ENCODE data around the gene LRRC31. TPM values are rescaled to one million over a fixed set of nuclear protein-coding genes. Genes with fewer than 3 reads are reported as not detected.

The LRRC31 gene
- total RNA-seq, 2 experiments from 2014 or later: not detected

DNA sequence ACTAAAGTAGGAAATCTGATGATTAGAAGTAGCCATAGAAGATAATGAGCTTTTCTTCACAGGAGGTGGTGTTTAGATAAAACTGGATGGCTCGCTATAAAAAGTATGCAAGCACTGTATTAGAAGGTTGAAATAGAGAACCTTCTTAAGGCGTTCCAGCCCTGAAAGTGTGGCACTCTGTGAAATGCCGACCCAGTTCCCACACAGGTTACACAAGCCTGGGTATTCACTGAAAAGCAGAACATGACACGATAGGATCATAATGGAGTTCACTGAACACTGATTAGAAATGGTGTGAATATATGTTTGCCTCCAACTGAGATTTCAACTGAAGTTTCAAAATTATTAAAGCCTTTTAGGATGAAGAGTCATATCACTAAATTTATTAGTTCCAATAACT is 42.0 kb downstream of the LRRC31 start:
- H3K9me3 Mint-ChIP-seq (ENCODE audit: insufficient read depth): no peaks in the 10 kb centered on the region
- H3K4me1 Mint-ChIP-seq (ENCODE audit: low read depth): peaks cover 10% of the 10 kb centered on the region
- no peak overlapping the region for H3K4me3 Mint-ChIP-seq
- POLR2A ChIA-PET: interaction anchor here (1.5 kb wide), 1 partner anchor 15 kb away, joined by 3 read pairs; the partner anchor contains the start of genes LRRC34 and LRRIQ4
- peaks cover 4% of the 10 kb centered on the region for H3K27me3 Mint-ChIP-seq (ENCODE audit: low read depth)
- CTCF ChIA-PET: no interaction called here
- ATAC-seq (no peak), DNase-seq (no peak)
- no peaks in the 10 kb centered on the region for H3K36me3 Mint-ChIP-seq (ENCODE audit: low read depth)
- no peak overlapping the region for H3K27ac Mint-ChIP-seq

DNA sequence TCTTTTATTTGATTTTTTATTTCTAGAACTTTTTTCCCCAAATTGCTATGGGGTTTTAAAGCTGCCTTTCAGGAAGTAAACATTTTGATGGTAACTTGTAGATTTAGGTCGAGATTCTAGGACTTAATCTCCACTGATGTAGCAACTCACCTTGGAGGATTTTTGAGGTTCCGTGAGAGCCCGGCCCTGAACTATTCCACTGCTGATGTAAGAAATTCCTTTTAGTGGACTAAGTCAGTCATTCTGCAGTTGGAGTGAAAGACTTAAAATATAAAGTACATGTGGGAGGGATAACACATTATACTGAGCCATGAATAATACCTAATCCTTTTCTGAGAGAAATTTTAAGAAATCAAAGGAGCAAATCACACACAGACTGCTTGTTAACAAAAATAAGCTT is 44.4 kb downstream of the LRRC31 start:
- Mint-ChIP-seq H3K27me3 (ENCODE audit: low read depth) (peaks cover 8% of the 10 kb centered on the region), H3K4me3 (no peak overlapping the region), H3K4me1 (ENCODE audit: low read depth) (peaks cover 8% of the 10 kb centered on the region), H3K27ac (no peak overlapping the region), H3K36me3 (ENCODE audit: low read depth) (no peaks in the 10 kb centered on the region), H3K9me3 (ENCODE audit: insufficient read depth) (no peaks in the 10 kb centered on the region)
- CTCF ChIA-PET: interaction anchor here (0.5 kb wide), 1 partner anchor 218 kb away, joined by 3 read pairs; no protein-coding TSS in a partner anchor
- DNase-seq (no peak), ATAC-seq (no peak)
- POLR2A ChIA-PET: no interaction called here

DNA sequence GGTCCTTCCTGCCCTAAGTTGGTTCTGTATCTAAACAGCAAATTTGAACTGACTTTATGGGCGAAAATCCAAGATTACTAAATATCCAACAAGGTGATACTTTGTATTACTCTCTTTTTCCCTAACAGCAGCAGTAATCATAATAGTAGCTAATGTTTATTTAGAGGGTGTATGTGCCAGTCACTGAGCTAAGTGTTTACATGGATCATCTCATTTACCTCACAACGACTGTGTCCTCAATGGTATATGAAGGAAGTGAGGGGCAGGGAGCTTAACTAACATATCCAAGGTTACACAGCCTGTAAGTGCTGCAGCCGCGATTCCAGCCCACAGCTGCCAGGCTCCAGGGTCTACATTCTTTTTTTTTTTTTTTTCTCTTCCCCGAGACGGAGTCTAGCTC is 46.8 kb downstream of the LRRC31 start:
- H3K9me3 Mint-ChIP-seq (ENCODE audit: insufficient read depth): no peaks in the 10 kb centered on the region

DNA sequence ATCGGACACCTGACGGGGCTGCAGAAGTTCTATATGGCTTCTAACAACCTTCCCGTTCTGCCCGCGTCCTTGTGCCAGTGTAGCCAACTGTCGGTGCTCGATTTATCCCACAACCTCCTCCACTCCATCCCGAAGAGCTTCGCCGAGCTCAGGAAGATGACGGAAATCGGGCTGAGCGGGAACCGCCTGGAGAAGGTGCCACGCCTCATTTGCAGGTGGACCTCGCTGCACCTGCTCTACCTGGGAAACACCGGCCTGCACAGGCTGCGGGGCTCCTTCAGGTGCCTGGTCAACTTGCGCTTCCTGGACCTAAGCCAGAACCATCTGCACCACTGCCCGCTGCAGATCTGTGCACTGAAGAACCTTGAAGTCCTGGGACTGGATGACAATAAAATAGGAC is 47.2 kb downstream of the LRRC31 start:
- H3K9me3 Mint-ChIP-seq (ENCODE audit: insufficient read depth): no peaks in the 10 kb centered on the region
- ChIA-PET CTCF (interaction anchor here (1.3 kb wide), 1 partner anchor 9 kb away, joined by 3 read pairs; no protein-coding TSS in a partner anchor), POLR2A (no interaction called here)
- H3K36me3 Mint-ChIP-seq (ENCODE audit: low read depth): no peaks in the 10 kb centered on the region
- no peaks in the 10 kb centered on the region for H3K4me1 Mint-ChIP-seq (ENCODE audit: low read depth)
- DNase-seq (no peak), ATAC-seq (no peak)
- H3K27me3 Mint-ChIP-seq (ENCODE audit: low read depth): peaks cover 14% of the 10 kb centered on the region
- H3K27ac Mint-ChIP-seq: no peak overlapping the region
- no peak overlapping the region for H3K4me3 Mint-ChIP-seq

More for the DNA sequence above, 46.8 kb downstream of the LRRC31 start:
- Mint-ChIP-seq H3K4me1 (ENCODE audit: low read depth) (no peaks in the 10 kb centered on the region), H3K27me3 (ENCODE audit: low read depth) (peaks cover 12% of the 10 kb centered on the region), H3K36me3 (ENCODE audit: low read depth) (no peaks in the 10 kb centered on the region), H3K27ac (no peak overlapping the region), H3K4me3 (no peak overlapping the region)
- DNase-seq: no peak
- no peak for ATAC-seq
- ChIA-PET CTCF (interaction anchor here (1.3 kb wide), 1 partner anchor 9 kb away, joined by 3 read pairs; no protein-coding TSS in a partner anchor), POLR2A (no interaction called here)

DNA sequence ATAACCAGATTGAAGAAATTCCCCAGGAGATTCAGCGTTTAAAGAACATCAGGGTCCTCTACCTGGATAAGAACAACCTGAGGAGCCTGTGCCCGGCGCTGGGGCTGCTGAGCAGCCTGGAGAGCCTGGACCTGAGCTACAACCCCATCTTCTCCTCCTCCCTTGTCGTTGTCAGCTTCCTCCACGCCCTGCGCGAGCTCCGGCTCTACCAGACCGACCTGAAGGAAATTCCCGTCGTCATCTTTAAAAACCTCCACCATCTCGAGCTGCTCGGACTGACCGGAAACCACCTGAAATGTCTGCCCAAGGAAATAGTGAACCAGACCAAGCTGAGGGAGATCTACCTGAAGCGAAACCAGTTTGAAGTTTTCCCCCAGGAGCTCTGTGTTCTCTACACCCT is 47.6 kb downstream of the LRRC31 start:
- DNase-seq (no peak), ATAC-seq (no peak)
- Mint-ChIP-seq H3K27ac (no peak overlapping the region), H3K9me3 (ENCODE audit: insufficient read depth) (peaks cover 1% of the 10 kb centered on the region), H3K4me3 (no peak overlapping the region), H3K4me1 (ENCODE audit: low read depth) (no peaks in the 10 kb centered on the region), H3K27me3 (ENCODE audit: low read depth) (peaks cover 14% of the 10 kb centered on the region), H3K36me3 (ENCODE audit: low read depth) (no peaks in the 10 kb centered on the region)
- POLR2A ChIA-PET: no interaction called here
- CTCF ChIA-PET: interaction anchor here (1.3 kb wide), 1 partner anchor 8 kb away, joined by 3 read pairs; no protein-coding TSS in a partner anchor

DNA sequence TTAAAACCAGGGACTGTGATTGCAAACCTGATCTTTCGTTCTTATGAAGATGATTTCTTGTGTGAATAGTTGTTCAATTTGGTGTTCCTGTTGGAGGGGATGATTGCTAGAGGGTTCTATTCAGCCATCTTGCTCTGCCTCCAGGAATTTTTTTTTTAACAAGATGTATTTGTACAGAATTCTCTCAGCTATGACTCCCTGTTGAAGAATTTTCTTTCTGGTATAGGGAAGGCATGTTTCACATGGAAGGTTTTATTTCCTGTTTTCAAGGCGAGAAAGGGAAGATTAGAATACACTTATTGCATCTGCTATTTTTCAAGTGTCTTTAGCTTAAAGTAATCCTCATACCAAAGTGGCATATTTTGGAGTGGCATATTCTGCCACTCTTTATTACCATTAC is 51.4 kb downstream of the LRRC31 start:
- Mint-ChIP-seq H3K27ac (no peak overlapping the region), H3K9me3 (ENCODE audit: insufficient read depth) (peaks cover 24% of the 10 kb centered on the region), H3K27me3 (ENCODE audit: low read depth) (peaks cover 11% of the 10 kb centered on the region), H3K4me3 (no peak overlapping the region), H3K36me3 (ENCODE audit: low read depth) (peaks cover 7% of the 10 kb centered on the region), H3K4me1 (ENCODE audit: low read depth) (peaks cover 11% of the 10 kb centered on the region)
- POLR2A ChIA-PET: no interaction called here
- DNase-seq: no peak
- no peak for ATAC-seq
- CTCF ChIA-PET: no interaction called here

DNA sequence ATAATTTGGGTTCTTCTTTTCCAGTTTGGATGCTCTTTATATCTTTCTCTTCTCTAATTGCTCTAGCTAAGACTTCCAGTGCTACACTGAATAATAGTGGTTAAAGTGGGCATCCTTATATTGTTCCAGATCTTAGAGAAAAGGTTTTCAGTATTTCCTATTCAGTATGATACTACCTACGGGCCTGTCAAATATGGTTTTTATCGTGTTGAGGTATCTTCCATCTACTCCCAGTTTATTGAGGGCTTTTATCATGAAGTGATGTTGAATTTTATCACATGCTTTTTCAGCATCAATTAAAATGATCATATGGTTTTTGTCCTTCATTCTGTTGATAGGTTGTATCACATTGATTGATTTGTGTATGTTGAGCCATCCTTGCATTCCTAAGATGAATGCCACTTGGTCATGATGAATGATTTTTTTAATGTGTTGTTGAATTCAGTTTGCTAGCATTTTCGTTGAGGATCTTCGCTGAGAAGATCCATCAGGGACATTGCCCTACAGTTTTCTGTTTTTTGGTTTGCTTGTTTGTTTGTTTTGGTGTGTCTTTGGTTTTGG is 54.1 kb downstream of the LRRC31 start:
- ATAC-seq: no peak
- Mint-ChIP-seq H3K4me3 (no peak overlapping the region), H3K36me3 (ENCODE audit: low read depth) (peaks cover 10% of the 10 kb centered on the region), H3K27me3 (ENCODE audit: low read depth) (peaks cover 7% of the 10 kb centered on the region), H3K4me1 (ENCODE audit: low read depth) (peaks cover 31% of the 10 kb centered on the region), H3K27ac (no peak overlapping the region), H3K9me3 (ENCODE audit: insufficient read depth) (peaks cover 24% of the 10 kb centered on the region)
- CTCF ChIA-PET: no interaction called here
- DNase-seq: no peak
- POLR2A ChIA-PET: interaction anchor here (0.6 kb wide), 1 partner anchor 37 kb away, joined by 3 read pairs; no protein-coding TSS in a partner anchor

DNA sequence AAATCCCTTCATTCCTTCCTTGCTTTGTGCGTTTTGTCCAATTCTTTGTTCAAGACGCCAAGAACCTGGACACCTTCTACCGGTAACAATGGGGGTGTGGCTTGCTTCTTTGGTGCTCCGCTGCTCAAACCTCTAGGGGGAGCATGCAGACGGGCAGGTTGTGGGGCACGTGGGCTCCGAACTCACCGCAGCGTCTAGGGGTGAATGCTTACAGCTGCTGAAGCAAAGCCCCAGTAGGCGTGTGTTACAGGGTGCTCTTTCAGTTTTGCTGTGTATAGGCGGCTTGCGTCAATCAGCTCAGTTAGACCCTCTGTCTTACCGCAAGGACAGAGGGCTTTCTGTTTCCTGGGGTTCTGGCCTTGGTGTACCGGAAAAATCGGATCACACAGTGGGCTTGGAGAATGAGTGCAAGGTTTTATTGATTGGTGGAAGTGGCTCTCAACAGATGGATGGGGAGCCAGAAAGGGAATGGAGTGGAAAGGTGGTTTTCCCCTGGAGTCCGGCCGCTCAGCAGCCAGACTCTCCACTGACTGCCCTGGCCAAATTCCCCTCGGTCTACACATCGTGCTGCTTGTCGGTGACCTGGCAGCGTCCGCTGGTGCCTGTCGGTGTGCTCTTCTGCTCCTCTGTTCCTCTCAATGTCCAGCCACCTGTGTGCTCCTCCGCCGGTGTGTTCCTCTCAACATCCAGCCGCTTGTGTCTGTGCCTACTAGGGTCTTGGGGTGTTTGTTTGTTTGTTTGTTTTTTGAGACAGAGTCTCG is 55.8 kb downstream of the LRRC31 start:
- Mint-ChIP-seq H3K9me3 (ENCODE audit: insufficient read depth) (peaks cover 24% of the 10 kb centered on the region), H3K4me3 (peak overlapping the region; percentile 78), H3K4me1 (ENCODE audit: low read depth) (peaks cover 44% of the 10 kb centered on the region), H3K27ac (peak overlapping the region; percentile 88), H3K27me3 (ENCODE audit: low read depth) (peaks cover 7% of the 10 kb centered on the region), H3K36me3 (ENCODE audit: low read depth) (peaks cover 15% of the 10 kb centered on the region)
- ATAC-seq: peak; percentile 72
- peak; percentile 92 for DNase-seq
- ChIA-PET POLR2A (interaction anchor here (1.4 to 4.2 kb wide), 2 partner anchors 41 to 49 kb away, joined by 4 to 43 read pairs; partner anchors contain the start of genes MYNN and TERC), CTCF (interaction anchor here (0.7 to 1.1 kb wide), 6 partner anchors 9 to 153 kb away, joined by 3 to 6 read pairs (median 3); partner anchors contain the start of genes MYNN and SEC62)

DNA sequence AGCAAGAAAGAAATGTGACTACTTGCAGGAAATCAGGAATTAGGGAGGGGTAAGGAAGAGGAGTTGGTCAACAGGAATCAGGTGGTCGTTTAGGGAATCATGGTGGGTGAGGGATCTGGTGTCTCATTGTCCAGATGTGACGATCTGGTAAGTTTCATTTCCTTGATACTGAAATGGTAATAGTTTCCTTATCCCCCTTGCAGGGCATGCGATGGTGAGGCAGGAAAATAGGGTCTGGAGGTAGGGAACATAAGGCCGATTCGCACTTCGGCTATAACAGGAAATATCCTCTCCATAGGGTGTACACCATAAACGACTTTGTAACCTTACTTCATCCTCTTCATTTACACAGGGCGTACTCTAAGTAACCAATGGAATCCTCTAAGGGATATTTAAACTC is 56.5 kb downstream of the LRRC31 start:
- peak; percentile 25 for DNase-seq
- H3K36me3 Mint-ChIP-seq (ENCODE audit: low read depth): peaks cover 18% of the 10 kb centered on the region
- peak overlapping the region; percentile 88 for H3K27ac Mint-ChIP-seq
- H3K4me3 Mint-ChIP-seq: peak overlapping the region; percentile 78
- H3K27me3 Mint-ChIP-seq (ENCODE audit: low read depth): peaks cover 6% of the 10 kb centered on the region
- peak; percentile 1 for ATAC-seq
- H3K9me3 Mint-ChIP-seq (ENCODE audit: insufficient read depth): peaks cover 24% of the 10 kb centered on the region
- CTCF ChIA-PET: interaction anchor here (0.7 to 1.1 kb wide), 4 partner anchors 10 to 187 kb away, joined by 3 to 6 read pairs (median 3); partner anchors contain the start of gene MYNN
- H3K4me1 Mint-ChIP-seq (ENCODE audit: low read depth): peaks cover 51% of the 10 kb centered on the region
- POLR2A ChIA-PET: interaction anchor here (0.6 to 4.2 kb wide), 4 partner anchors 13 to 1433 kb away, joined by 3 to 43 read pairs (median 4); partner anchors contain the start of genes MYNN and TERC

DNA sequence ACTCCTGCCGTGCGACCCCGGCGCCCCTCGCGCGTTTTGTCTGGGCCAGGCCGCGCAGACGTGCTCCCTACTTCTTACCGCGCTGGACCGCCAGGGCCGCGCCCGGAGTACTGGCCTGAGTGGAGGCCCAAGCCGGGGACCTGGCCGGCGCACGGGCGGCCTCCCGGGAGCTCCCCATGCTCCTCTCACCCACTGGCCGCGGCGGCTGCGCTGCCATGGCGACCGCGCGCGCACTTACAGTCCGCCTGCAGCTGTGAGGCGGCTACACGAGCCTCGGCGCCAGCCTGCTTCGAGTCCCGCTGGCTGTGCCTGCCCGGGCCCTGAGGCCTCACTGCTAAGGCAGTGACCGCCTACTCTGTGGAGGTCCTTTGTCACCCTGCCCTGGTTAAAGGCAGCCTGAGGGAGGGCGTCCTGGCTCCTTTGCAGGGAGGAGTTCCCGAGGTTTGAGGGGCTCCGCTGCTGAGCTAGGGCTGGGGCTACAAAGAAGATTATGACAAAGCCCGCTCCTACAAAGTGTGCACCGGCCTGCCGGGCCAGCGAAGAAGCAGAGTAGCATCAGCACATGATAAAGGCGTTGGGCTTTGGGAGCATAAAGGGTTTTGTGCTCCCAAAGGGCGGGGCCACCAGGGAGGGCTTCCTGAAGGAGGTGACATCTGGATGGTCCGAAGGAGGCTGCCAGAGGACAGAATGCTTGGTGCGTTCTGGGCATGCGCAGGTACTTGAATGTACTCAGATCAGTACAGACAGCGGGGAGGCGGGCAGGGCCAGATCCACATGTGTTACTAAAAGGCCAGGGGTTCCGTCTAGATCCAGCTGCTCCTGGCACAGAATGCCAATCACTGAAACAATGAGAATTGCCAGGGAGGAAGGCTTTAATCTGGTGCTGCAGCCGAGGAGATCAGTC is 57.2 kb downstream of the LRRC31 start, which contains the start of the genes LRRC34 and LRRIQ4:
Gene LRRC34, minus strand, starts transcription at position 573 of the 904 bp plus-strand sequence. Its CDS starts 356 bp downstream, at position 217.
Gene LRRIQ4, plus strand, starts transcription at position 539 of the 904 bp plus-strand sequence. CDS start 9,052 bp downstream, outside the sequence.
- peak; percentile 78 for ATAC-seq
- H3K27me3 Mint-ChIP-seq (ENCODE audit: low read depth): peaks cover under 1% of the 10 kb centered on the region
- CTCF ChIA-PET: interaction anchor here (0.7 to 2.6 kb wide), 3 partner anchors 49 to 187 kb away, joined by 3 to 12 read pairs (median 3); partner anchors contain the start of gene TERC
- H3K9me3 Mint-ChIP-seq (ENCODE audit: insufficient read depth): peaks cover 24% of the 10 kb centered on the region
- peaks cover 22% of the 10 kb centered on the region for H3K36me3 Mint-ChIP-seq (ENCODE audit: low read depth)
- peak within 1 kb of the TSS; percentile 88 for H3K27ac Mint-ChIP-seq
- POLR2A ChIA-PET: interaction anchor here (0.6 to 4.2 kb wide), 6 partner anchors 14 to 1434 kb away, joined by 3 to 43 read pairs (median 4); partner anchors contain the start of genes ACTRT3, MYNN and TERC
- DNase-seq: peak; percentile 90
- H3K4me3 Mint-ChIP-seq: peak within 1 kb of the TSS; percentile 78
- peaks cover 57% of the 10 kb centered on the region for H3K4me1 Mint-ChIP-seq (ENCODE audit: low read depth)

Measured in activated CD8-positive, alpha-beta T cell treated with anti-CD3 and anti-CD28 coated beads, Interleukin-2, amount 10 ng/mL, durations not matched to agents 7 days and 5 days (primary cell).